HEK293T (cell line): Measurements from ENCODE around the gene TLE2.

ENCODE experiments used
- CTCF ChIA-PET: fragments of 350-600 bp; formaldehyde crosslinking; extraction: SDS; loops from one replicate; lab custom pipeline; 2021; ENCODE audit warnings: antibody characterized with exemption, inconsistent platforms; lab: Yijun Ruan, JAX
- POLR2A ChIA-PET: fragments of 350-600 bp; formaldehyde crosslinking; extraction: SDS; loops from one replicate; lab custom pipeline; 2020; ENCODE audit warnings: antibody characterized with exemption, inconsistent platforms; lab: Yijun Ruan, JAX
- DNase-seq: peaks from one replicate; pipeline ENCODE4 v3.0.0; 2012; ENCODE audit warnings: mixed read lengths; ENCODE audit errors: extremely low spot score
- ARNT ChIP-seq: fragments of 450-650 bp; IDR thresholded peaks from 2 replicates; pipeline ENCODE4 v1.6.1; 2017; ENCODE audit warnings: mild to moderate bottlenecking
- BHLHE40 ChIP-seq: fragments of 450-650 bp; IDR thresholded peaks from 2 replicates; pipeline ENCODE4 v1.6.1; 2016; ENCODE audit warnings: mild to moderate bottlenecking, moderate library complexity, borderline replicate concordance
- CTBP1 ChIP-seq: fragments of 450-650 bp; IDR thresholded peaks from 2 replicates; pipeline ENCODE4 v1.6.1; 2016; ENCODE audit warnings: borderline replicate concordance
- ELF4 ChIP-seq: fragments of 450-650 bp; IDR thresholded peaks from 2 replicates; pipeline ENCODE4 v1.6.1; 2017; ENCODE audit warnings: antibody characterized with exemption
- FOXA1 ChIP-seq: fragments of 450-650 bp; IDR thresholded peaks from 2 replicates; pipeline ENCODE4 v1.6.1; 2016; ENCODE audit warnings: mild to moderate bottlenecking
- FOXK2 ChIP-seq: fragments of 450-650 bp; IDR thresholded peaks from 2 replicates; pipeline ENCODE4 v1.6.1; 2016; ENCODE audit warnings: mild to moderate bottlenecking
- FOXM1 ChIP-seq: fragments of 450-650 bp; IDR thresholded peaks from 2 replicates; pipeline ENCODE4 v1.6.1; 2017; ENCODE audit warnings: mild to moderate bottlenecking, borderline replicate concordance
- HDGF ChIP-seq: fragments of 450-650 bp; IDR thresholded peaks from 2 replicates; pipeline ENCODE4 v1.6.1; 2017; ENCODE audit warnings: antibody characterized with exemption, borderline replicate concordance
- L3MBTL2 ChIP-seq: fragments of 450-650 bp; conservative IDR thresholded peaks from 2 replicates; pipeline ENCODE4 v1.6.1; 2016; ENCODE audit warnings: mild to moderate bottlenecking
- LEF1 ChIP-seq: fragments of 450-650 bp; IDR thresholded peaks from 2 replicates; pipeline ENCODE4 v1.6.1; 2017; ENCODE audit warnings: mild to moderate bottlenecking, borderline replicate concordance
- NFRKB ChIP-seq: fragments of 450-650 bp; IDR thresholded peaks from 2 replicates; pipeline ENCODE4 v1.6.1; 2016; ENCODE audit warnings: mild to moderate bottlenecking, moderate library complexity
- SP1 ChIP-seq: fragments of 450-650 bp; IDR thresholded peaks from 2 replicates; pipeline ENCODE4 v1.6.1; 2017
- SUZ12 ChIP-seq: fragments of 450-650 bp; IDR thresholded peaks from 2 replicates; pipeline ENCODE4 v1.6.1; 2016; ENCODE audit warnings: mild to moderate bottlenecking
- TARDBP ChIP-seq: fragments of 450-650 bp; IDR thresholded peaks from 2 replicates; pipeline ENCODE4 v1.6.1; 2016
- ZNF384 ChIP-seq: fragments of 450-650 bp; IDR thresholded peaks from 2 replicates; pipeline ENCODE4 v1.6.1; 2016
- TF ChIP-seq, protein P1 (sequence below): fragments of 450-650 bp; IDR thresholded peaks from 2 replicates; pipeline ENCODE4 v1.6.1; 2016

TLE2 gene

DNA sequence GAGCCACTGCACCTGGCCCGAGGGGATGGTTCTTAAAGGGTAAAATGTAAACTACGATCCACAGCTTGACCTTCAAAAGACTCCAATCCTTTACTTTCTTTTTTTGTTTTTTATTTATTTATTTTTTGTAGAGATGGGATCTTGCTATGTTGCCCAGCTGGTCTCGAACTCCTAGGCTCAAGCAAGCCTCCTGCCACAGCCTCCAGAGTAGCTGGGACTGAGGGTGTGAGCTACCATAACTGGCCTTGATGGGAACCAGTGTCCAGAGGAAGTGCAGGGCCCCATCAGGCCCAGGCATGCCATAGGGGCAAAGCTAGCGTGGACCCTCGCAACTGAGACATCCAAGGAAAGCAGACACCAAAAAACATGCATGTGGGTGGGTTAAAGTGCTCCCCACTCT lies 66.0 kb downstream of the TLE2 start:
- ChIA-PET POLR2A (interaction anchor here (0.6 kb wide), 1 partner anchor 13 kb away, joined by 4 read pairs; no protein-coding TSS in a partner anchor), CTCF (interaction anchor here (1.0 kb wide), 2 partner anchors 12 to 141 kb away, joined by 3 to 6 read pairs; no protein-coding TSS in a partner anchor)
- no peak for DNase-seq
- TF ChIP-seq ARNT = no peak
- no peak for TF ChIP-seq FOXM1
- no peak for TF ChIP-seq L3MBTL2
- no peak for TF ChIP-seq ELF4
- no peak for TF ChIP-seq NFRKB
- TF ChIP-seq TARDBP = no peak
- TF ChIP-seq, protein P1, sequence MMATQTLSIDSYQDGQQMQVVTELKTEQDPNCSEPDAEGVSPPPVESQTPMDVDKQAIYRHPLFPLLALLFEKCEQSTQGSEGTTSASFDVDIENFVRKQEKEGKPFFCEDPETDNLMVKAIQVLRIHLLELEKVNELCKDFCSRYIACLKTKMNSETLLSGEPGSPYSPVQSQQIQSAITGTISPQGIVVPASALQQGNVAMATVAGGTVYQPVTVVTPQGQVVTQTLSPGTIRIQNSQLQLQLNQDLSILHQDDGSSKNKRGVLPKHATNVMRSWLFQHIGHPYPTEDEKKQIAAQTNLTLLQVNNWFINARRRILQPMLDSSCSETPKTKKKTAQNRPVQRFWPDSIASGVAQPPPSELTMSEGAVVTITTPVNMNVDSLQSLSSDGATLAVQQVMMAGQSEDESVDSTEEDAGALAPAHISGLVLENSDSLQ = no peak
- no peak for TF ChIP-seq SP1
- no peak for TF ChIP-seq FOXA1
- TF ChIP-seq BHLHE40 = no peak
- TF ChIP-seq SUZ12 = no peak
- TF ChIP-seq CTBP1 = no peak
- TF ChIP-seq LEF1 = no peak
- no peak for TF ChIP-seq FOXK2
- TF ChIP-seq HDGF = no peak

DNA sequence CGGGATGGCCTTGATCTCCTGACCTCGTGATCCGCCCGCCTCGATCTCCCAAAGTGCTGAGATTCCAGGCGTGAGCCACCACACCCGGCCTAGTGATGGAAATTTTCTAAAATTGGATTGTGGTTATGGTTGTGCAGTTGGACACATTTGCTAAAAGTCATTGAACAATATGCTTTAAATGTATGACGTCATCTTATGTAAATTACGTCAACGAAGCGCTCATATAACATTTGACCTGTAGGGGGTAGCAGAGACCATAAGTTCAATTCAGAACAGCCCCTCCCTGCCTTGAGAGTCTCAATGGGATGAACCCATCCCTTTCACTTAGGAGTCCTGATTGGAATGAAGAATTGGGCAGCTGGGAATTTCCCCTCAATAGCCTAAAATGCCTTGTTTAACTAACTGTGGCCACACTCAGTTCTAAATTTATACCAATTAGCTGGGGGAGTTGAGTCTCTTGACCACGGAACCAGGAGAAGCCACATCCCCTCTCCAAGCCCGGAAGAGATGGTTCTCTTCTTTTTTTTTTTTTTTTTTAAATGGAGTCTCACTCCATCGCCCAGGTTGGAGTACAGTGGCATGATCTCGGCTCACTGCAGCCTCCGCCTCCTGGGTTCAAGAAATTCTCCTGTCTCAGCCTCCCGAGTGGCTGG lies 66.9 kb downstream of the TLE2 start:
- peak; percentile 79 for DNase-seq
- ChIA-PET POLR2A (no interaction called here), CTCF (interaction anchor here (0.6 to 1.2 kb wide), 5 partner anchors 11 to 144 kb away, joined by 3 to 7 read pairs (median 3); no protein-coding TSS in a partner anchor)
- TF ChIP-seq ZNF384 (peak; percentile 54; the same call in 1 of the 2 replicates), LEF1 (peak; percentile 61; the same call in 1 of the 2 replicates), ELF4 (no peak), NFRKB (no peak), SP1 (no peak), BHLHE40 (no peak), SUZ12 (no peak), FOXA1 (no peak), FOXM1 (0 out of 2 replicates have a peak, but pooled peaks have one; percentile 19), L3MBTL2 (no peak), CTBP1 (peak; percentile 44; the same call in 1 of the 2 replicates), FOXK2 (no peak), ARNT (peak; percentile 19; the same call in 1 of the 2 replicates), TARDBP (peak; percentile 60; the same call in 1 of the 2 replicates), HDGF (no peak)
- TF ChIP-seq, protein P1 = no peak

DNA sequence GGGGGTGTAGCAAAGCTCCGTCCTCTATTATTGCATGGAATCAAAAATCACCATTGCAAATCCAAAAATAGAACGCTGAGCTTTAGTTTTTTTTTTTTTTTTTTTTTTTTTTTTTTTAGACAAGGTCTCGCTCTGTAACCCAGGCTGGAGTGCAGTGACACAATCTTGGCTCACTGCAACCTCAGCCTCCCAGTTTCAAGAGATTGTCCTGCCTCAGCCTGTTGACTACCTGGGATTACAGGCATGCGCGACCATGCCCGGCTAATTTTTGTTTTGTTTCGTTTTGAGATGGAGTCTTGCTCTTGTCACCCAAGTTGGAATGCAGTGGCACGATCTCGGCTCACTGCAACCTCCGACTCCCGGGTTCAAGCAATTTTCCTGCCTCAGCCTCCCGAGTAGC lies 69.0 kb downstream of the TLE2 start:
- CTCF ChIA-PET = interaction anchor here (0.7 to 1.0 kb wide), 3 partner anchors 10 to 201 kb away, joined by 3 to 5 read pairs (median 3); no protein-coding TSS in a partner anchor
- POLR2A ChIA-PET = interaction anchor here (0.9 kb wide), 1 partner anchor 138 kb away, joined by 3 read pairs; no protein-coding TSS in a partner anchor
- TF ChIP-seq FOXM1 = no peak
- no peak for TF ChIP-seq TARDBP
- TF ChIP-seq FOXA1 = no peak
- TF ChIP-seq, protein P1 = no peak
- no peak for TF ChIP-seq BHLHE40
- no peak for TF ChIP-seq ARNT
- no peak for TF ChIP-seq CTBP1
- TF ChIP-seq ZNF384 = no peak
- TF ChIP-seq NFRKB = no peak
- no peak for TF ChIP-seq FOXK2
- TF ChIP-seq SUZ12 = no peak
- no peak for TF ChIP-seq ELF4
- TF ChIP-seq SP1 = no peak
- TF ChIP-seq HDGF = no peak
- no peak for TF ChIP-seq L3MBTL2
- TF ChIP-seq LEF1 = no peak
- no peak for DNase-seq

DNA sequence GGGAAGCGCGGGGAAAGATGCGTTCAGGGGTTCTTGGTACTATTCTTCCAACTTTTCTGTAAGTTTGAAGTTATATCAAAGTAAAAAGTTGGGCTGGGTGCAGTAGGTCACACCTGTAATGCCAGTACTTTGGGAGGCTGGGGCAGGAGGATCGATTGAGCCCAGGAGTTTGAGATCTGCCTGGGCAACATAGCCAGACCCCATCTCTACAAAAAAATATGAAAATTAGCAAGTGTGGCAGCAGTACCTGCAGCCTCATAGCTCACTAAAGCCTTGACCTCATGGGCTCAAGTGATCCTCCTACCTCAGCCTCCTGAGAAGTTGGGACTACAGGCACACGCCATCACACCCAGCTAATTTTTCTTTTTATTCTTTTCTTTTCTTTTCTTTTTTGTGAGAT lies 71.9 kb downstream of the TLE2 start:
- POLR2A ChIA-PET = no interaction called here
- CTCF ChIA-PET = interaction anchor here (0.6 kb wide), 1 partner anchor 187 kb away, joined by 3 read pairs; no protein-coding TSS in a partner anchor
- no peak for DNase-seq

More for the DNA sequence above, 71.9 kb downstream of the TLE2 start:
- TF ChIP-seq TARDBP (no peak), BHLHE40 (no peak), SP1 (no peak), ARNT (no peak), CTBP1 (no peak), NFRKB (no peak), SUZ12 (no peak), L3MBTL2 (no peak), FOXM1 (no peak), LEF1 (no peak), FOXK2 (no peak), FOXA1 (no peak), ZNF384 (no peak), ELF4 (no peak), HDGF (no peak)
- TF ChIP-seq, protein P1 = no peak
